Pons (tissue), 1 donor: ENCODE data around the gene MS4A5.

ENCODE experiments used
- DNase-seq: peaks from one replicate; pipeline ENCODE4 v3.0.0-alpha.2; 2016; ENCODE audit warnings: low spot score

MS4A5 gene

DNA sequence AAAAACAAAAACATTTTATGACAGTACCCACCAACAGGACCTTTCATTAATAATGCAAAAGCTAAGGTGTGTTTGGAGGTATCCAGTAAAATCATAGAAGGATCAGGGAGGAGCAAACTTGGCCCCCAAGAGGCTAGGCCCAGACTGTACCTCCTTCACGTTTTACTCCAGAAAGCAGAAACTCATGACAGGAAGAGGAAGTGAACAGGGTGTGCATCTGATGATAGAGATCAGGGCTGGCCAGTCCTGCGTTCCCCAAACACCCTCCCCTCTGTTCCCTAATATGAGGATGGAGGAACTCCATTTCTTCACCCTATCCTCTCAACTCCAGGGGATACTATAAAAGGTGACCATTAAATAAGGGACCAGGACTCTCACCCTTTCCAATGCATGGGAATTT is 53.0 kb downstream of the MS4A5 start:
- peak; percentile 12 for DNase-seq

DNA sequence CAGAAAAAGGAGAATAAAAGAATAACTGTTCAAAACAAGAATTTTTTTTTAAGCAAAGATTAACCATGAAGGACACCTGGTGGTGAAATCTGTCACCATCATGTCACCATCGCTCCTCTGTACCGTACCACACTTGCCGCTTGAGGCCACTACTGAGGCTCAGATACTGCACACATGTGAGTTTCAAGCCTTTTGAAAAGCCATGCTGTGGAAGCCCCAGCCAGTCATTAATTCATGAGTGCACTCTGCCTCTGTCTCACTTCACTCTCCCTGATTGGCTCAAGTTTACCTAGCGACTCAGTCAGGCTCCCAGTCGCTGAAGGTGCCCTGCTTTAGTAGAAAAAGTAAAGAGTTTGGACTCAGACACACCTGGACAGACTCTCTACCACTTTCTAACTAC is 56.6 kb downstream of the MS4A5 start:
- no peak for DNase-seq

DNA sequence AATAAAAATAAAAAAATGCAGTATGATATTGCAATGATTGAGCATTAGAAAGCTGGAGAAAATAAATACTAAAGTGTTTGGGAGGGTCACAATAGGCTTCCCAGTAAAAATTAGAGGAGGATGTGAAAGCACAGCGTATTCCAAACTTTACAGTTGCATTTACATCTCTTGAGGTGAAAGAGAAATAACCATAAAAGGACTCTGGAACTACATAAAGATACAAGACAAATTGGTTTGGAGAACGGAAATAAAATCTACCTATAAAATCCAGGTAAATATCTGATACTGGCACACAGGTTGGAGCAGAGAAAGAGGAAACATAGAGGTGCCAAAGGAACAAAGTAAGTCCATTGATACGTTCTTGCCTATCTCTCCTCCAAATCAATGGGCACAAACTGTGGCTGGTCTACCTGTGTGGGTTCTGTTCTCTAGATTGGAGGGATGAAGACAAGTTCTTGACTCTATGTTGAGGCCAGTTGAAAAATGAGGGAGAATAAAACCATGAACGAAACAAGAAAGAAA is 63.2 kb downstream of the MS4A5 start, which contains the start of gene MS4A12:
Gene MS4A12, plus strand, starts transcription at position 291 of the 522 bp plus-strand sequence. CDS start 4,541 bp downstream, outside the sequence.
- no peak for DNase-seq

- DNase-seq, result no peak
Measured at GRCh38 chr11:60493454-60493853, 64.1 kb downstream of the MS4A5 start.
